ENCODE measurements around the gene PAIP1. TPM values are rescaled to one million over a fixed set of nuclear protein-coding genes. Genes with fewer than 3 reads are reported as not detected.
"Not testable (repeated sequence)": the region's sequence is repeated elsewhere in the genome, so short reads cannot be mapped to it uniquely, and the experiment has no call there.

Gene PAIP1
- total RNA-seq, 1 donor from 2014 or later = 216 TPM

GRCh38 chr5:43571237-43571636 is 14.4 kb upstream of the PAIP1 start:
- DNase-seq = no peak

GRCh38 chr5:43570450-43571158 is 13.7 kb upstream of the PAIP1 start:
- DNase-seq = no peak

- no peak for DNase-seq
Measured at GRCh38 chr5:43569236-43569746, 12.4 kb upstream of the PAIP1 start.

GRCh38 chr5:43567967-43568366 is 11.1 kb upstream of the PAIP1 start:
- no peak for DNase-seq

GRCh38 chr5:43565043-43565442 is 8.2 kb upstream of the PAIP1 start:
- no peak for DNase-seq

GRCh38 chr5:43564289-43564850 is 7.5 kb upstream of the PAIP1 start:
- no peak for DNase-seq

- no peak for DNase-seq
Measured at GRCh38 chr5:43563321-43563720, 6.4 kb upstream of the PAIP1 start.

- no peak for DNase-seq
Measured at GRCh38 chr5:43561356-43561755, 4.5 kb upstream of the PAIP1 start.

GRCh38 chr5:43560128-43560527 is 3.3 kb upstream of the PAIP1 start:
- DNase-seq = no peak

- not testable (repeated sequence) for DNase-seq
Measured at GRCh38 chr5:43556607-43556856, 345 bp downstream of the PAIP1 start.

- DNase-seq = peak; percentile 49
Measured at GRCh38 chr5:43555895-43556606, 826 bp downstream of the PAIP1 start.

- no peak for DNase-seq
Measured at GRCh38 chr5:43554497-43554896, 2.4 kb downstream of the PAIP1 start.

GRCh38 chr5:43553381-43553780 is 3.5 kb downstream of the PAIP1 start:
- DNase-seq = no peak

GRCh38 chr5:43551731-43552130 is 5.1 kb downstream of the PAIP1 start:
- no peak for DNase-seq

- not testable (repeated sequence) for DNase-seq
Measured at GRCh38 chr5:43549272-43549671, 7.6 kb downstream of the PAIP1 start.

- no peak for DNase-seq
Measured at GRCh38 chr5:43548358-43548757, 8.5 kb downstream of the PAIP1 start.

- DNase-seq = no peak
Measured at GRCh38 chr5:43547532-43547931, 9.3 kb downstream of the PAIP1 start.

GRCh38 chr5:43543434-43543833 is 13.4 kb downstream of the PAIP1 start:
- DNase-seq = no peak

GRCh38 chr5:43540746-43541145 is 16.1 kb downstream of the PAIP1 start:
- DNase-seq = no peak

- no peak for DNase-seq
Measured at GRCh38 chr5:43536972-43537371, 19.9 kb downstream of the PAIP1 start.

- DNase-seq = no peak
Measured at GRCh38 chr5:43533646-43534045, 23.2 kb downstream of the PAIP1 start.

GRCh38 chr5:43530648-43531047 is 26.2 kb downstream of the PAIP1 start:
- no peak for DNase-seq

GRCh38 chr5:43523662-43524072 is 33.2 kb downstream of the PAIP1 start:
- DNase-seq = no peak

- no peak for DNase-seq
Measured at GRCh38 chr5:43520615-43521014, 36.3 kb downstream of the PAIP1 start.

Data from occipital lobe (tissue), 2 donors.